Suppressor macrophage (primary cell): ENCODE data around the gene PELI3.

Experiments used
- DNase-seq, 4 experiments: peaks; one replicate each; pipeline ENCODE4 v3.0.0-alpha.2; 2020 to 2022

Gene PELI3

DNA sequence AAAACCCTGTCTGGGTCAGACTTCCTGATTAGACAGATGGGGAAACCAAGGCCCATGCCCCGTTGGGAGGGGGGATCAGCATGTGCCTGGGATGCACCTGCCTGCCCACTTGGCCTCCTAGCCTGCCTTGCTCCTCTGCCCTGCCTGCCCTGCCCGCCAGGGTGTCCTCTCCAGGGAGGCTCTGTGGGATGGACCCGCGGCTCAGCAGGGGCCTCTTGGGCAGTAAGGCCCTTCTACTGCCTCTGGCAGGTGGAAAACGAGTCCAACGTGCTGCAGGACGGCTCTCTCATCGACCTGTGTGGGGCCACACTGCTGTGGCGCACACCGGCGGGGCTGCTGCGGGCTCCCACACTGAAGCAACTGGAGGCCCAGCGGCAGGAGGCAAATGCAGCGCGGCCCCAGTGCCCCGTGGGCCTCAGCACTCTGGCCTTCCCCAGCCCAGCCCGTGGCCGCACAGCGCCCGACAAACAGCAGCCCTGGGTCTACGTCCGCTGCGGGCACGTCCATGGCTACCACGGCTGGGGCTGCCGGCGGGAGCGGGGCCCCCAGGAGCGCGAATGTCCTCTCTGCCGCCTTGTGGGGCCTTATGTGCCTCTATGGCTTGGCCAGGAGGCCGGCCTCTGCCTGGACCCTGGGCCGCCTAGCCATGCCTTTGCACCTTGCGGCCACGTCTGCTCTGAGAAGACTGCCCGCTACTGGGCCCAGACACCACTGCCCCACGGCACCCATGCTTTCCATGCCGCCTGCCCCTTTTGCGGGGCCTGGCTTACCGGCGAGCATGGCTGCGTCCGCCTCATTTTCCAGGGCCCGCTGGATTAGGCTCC lies 8.9 kb downstream of the PELI3 start:
- DNase-seq: no peak

DNA sequence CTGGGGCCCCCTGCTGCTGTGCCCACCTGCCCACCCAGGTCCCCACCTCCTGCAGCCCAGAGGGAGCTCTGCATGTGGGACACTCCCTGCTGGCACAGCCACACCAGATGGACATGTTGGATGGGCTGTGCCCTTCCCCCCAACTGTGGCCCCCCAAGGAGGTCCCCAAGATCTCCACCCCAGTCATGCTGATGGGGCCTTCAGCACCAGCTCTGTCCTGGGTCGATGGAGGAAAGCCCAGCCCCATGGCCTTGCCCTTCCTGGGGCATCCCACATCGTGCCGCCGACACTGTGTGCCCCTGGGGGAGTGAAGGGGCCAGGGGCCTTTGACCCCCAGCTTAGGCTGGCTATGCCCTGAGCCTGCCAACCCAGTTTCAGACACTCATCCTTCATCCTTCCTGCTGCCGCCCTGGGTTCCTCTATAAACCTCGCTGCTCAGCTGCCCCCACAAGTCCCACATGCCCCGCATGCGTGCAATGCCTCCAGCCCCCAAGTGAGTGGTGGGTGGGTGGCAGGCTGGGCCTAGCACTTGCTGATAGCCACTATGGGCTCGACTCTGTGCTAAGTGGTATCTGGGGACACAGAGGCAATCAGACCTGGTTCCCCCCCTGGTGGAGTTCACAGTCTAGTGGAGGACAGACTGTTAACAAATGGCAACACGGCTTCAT lies 9.6 kb downstream of the PELI3 start:
- DNase-seq: no peak

DNA sequence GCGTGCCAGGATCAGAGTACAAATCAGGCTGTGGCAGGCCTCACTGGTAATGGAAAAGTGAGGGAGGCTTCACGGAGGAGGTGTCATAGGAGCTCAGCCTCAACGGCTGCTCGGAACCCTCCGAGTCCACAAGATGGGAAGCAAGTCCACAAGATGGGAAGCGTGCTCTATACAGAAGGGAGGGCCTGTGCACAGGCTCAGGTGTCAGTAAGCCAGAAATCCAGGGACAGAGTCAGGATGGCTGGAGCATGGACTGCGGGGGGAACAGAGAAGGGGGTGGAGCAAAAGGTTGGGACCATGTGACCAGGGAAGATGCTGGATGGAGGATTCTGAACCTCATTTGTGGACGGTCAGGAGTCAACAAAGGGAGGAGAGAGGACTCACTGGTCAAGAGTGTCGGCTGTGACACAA lies 10.1 kb downstream of the PELI3 start:
- no peak for DNase-seq

DNA sequence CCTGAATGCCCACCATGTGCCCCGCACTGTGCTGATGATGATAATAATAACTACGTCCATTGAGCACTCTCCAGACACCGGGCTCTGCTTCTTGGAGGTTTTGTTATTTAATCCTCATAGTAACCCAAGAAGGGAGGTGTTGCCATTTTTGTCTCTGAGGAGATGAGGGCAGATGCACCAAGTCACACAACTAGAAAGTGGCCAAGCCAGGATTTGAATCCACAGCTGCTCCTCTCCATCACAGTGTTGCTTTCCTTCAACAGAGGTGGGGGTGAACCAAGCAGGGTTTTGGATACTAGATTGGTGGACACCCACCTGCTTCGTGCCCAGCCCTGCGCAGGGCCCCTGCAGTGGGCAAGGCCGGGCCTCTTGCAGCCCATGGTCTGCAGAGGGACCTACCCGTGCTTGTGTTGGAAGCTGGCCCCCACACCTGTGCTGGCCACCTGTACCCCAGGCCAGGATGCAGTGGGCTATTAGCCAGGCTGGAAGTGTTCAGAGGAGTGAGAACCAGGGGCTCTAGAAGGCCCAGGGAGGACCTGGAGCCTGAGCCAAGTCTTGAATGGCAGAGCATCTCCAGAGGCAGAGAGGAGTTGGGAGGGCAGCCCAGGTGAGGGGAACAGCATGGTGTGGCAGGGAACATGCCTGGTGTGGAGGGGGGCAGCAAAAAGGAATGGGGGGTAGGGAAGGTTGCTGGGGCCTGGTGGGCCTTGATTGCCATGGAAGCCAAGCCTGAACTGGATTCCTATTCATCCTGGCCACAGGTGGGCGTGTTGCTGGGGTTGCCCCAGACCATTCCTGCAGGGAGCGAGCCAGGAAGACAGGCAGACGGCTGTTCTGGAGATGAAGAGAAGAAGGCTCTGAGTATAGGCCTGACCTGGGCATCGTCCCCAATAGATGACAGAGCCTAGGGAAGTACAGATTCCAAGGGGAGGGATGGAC lies 10.8 kb downstream of the PELI3 start:
- no peak for DNase-seq

DNA sequence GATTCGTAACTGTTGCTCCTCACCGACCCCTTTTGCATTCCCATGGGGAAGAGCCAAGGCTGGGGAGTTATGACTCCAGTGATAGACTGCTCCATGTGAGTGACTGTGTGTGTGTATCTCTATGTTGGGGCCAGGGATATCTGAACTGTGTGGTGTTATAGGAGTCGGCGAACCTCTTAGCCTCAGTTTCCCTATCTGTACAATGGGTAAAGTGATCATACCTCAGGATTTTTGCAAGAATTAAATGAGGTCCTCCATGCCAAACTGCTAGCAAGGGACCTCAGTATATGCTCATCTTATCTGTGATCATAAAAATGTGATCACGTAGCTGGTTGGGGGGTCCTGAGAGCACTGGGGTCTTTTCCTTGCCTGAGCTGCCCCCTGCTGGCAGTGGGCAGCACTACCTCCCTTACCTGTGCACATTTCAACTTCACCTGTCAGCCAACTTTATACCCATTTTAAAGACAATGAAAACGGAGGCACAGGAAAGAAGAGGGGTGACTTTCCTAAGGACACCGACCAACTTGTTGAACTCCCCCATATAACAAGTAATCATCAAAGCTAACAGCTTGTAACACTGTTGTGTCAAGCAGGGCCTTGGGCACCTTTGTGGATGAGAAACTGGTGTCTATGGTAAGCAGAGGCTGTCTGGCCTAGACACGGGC lies 12.2 kb downstream of the PELI3 start:
- peak in 2 of 4 experiments; percentile 27 to 38 for DNase-seq

DNA sequence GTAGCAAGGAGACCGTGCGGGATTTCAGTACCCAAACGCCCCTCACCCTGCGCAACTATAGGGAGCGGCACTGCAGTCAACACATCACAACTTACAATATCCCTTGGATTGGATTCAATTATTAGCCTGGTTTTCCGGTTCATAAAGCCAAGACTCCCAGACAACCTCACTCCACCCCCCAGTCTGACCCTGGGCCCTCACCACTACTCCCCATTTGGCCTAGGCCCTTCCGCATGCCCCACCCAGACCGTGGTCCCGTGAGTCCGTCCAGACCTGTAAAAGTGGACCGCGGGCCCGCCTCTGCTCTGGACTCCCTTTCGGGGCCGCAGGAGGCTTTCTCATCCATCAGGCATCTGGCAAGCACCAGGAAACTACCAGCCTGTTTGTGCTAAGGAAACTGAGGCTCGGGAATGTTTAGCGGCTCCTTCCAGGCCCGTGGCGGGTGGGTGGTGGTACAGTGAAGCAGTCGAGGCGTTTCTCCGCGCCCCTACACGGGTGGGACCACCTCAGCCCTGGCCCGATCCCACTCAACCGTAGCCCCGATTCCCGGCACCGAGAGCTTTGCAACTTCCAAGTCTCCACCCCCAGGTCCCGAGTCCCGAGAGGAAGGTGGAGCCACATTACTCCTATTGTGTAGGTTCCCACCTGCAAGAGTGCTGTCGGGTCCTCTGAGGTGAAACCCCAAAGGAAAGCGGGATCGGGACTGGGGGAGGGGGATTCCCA lies 12.8 kb downstream of the PELI3 start:
- DNase-seq: peak; percentile 32 to 65 (median 50)

DNA sequence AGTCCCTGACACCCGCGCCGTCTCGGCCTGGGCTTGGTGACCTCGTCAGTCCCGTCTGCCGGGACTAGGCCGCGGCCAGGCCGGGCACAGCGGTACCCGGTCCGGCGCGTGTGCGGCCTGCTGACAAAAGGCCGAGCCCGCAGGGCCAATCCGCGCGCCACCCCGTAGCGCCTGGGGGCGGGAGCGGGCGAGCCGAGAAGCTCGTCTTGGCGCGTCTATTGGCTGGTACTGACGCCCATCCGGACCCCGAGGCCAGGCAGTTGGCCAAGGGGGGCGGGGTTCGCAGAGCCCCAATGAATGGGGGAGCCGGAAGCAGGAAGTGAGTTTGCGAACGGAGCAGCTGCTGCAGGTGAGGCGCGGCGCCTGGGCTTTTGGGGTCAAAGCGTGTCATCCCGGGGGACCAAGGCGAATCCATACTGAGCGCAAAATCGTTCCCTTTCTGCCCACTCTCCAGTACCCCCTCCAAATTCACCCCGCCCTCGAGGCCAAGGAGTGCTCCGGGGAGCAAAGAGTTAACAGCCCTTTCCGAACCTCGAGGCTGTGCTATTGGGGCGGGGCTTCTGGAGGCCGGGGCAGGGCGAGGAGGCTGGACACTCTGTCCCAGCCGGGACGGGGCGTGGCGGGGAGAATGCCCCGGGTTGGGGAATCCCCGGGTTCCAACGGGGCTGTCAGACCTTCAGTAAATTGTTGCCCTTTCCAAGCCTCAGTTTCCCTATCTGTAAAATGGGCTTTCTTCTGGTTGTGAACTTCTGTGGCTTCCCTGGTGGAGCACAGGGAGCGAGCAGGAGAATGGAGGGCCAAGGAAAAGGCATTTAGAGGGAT lies 13.6 kb downstream of the PELI3 start, which contains the start of gene DPP3:
Gene DPP3 (plus strand): TSS at position 318 of the 822 bp plus-strand sequence. CDS start 1,767 bp downstream, outside the sequence.
- DNase-seq: peak; percentile 98 to 100 (median 99)

DNA sequence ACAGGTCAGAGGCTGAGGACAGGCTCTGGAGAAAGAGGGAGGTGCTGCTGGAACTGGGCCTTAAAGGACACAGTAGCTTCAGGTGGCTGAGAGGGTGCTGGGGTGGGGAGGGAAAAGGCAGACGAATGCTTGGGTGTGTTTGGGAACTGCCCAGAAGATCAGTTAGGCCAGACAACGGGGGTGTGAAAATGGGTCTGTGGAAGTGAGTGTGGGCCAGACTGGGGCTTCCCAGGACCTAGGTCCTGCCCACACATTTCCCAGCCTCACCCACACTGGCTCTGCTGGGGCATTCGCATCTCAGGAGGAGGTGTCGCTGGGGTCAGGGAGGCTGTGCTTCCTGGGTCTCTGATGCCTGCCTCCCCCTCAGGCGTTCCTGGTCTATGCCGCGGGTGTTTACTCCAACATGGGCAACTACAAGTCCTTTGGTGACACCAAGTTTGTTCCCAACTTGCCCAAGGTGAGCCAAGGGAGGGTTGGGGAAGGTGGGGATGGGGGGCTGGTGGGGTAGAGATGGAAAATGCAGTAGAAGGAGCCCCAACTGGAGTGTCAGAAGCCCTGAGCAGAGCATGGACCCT lies 18.2 kb downstream of the PELI3 start:
- DNase-seq: peak in 1 of 4 experiments; percentile 11

DNA sequence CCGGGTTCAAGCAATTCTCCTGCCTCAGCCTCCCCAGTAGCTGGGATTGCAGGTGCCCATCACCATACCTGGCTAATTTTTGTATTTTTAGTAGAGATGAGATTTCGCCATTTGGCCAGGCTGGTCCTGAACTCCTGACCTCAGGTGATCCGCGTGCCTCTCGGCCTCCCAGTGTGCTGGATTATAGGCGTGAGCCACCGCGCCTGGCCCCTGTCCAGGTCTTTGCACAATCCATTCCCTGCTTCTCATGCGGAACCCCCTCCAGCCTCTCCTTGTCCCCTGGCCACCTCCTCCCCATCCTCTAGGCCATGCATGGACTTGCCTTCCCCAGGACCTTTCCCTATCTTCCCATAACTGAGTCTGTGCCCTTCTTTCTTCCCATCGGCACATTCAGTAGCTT lies 22.3 kb downstream of the PELI3 start:
- no peak for DNase-seq

DNA sequence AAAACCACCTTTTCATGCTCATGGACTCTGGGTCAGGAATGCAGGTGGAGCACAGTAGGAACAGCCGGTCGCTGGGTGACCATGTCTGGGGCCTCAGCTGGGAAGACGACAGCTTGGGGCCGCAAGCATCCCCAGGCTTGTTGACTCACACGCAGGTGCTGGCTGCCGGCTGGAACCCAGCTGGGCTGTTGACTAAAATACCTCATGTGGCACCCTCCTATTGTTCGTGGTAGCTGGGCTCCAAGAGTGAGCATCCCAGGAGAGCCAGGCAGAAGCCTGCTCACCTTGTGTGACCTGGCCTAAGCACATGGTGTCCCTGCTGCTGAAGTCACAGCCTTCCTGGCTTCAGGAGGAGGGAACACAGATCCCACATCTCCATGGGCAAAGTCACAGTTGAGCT lies 22.9 kb downstream of the PELI3 start:
- DNase-seq: no peak

DNA sequence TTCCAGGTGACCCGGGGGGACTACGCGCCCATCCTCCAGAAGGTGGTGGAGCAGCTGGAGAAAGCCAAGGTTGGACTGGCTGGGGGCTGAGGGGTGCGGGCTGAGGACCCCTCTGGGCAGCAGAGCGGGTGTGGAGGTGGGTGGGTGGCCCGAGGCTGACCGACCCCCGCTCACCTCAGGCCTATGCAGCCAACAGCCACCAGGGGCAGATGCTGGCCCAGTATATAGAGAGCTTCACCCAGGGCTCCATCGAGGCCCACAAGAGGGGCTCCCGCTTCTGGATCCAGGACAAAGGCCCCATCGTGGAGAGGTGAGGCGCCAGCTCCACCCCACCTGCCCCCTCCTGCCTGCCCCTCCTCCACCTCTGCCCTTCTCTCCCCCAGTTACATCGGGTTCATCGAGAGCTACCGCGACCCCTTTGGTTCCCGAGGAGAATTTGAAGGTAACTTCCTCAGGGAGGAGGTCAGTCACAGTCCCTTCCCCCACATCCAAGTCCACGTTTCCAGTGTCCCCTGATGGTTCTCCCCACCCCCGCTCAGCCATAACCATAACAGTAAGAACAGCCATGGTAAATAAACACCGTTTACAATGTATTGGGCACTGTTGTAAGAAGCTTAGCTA lies 24.7 kb downstream of the PELI3 start:
- no peak for DNase-seq

DNA sequence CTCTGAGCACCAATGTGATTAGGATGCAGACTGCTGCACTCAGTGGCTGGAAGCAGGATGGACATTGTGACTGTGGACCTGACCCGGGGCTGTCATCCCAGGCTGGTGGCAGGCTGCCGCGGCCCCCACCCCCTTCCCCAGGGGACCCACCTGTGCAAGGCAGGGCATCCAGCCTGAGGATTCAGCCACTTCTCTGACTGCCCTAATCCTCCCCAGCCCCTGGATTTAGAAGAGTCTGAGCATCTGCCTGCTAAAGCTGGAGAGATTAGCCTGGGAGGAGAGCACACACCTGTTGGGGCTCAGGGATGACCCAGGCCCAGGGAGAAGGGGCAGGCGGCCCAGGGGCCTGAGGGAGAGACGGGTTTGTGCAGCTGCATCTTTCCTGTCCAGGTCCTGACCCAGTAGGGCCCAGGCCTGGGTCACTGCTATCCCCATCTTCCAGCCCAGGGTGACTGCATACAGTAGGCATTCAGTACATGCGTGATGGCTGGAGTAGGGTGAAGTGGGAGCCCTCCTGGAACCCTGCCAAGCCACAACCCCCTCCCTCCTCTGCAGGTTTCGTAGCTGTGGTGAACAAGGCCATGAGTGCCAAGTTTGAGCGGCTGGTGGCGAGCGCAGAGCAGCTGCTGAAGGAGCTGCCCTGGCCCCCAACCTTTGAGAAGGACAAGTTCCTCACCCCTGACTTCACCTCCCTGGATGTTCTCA lies 25.6 kb downstream of the PELI3 start:
- no peak for DNase-seq

DNA sequence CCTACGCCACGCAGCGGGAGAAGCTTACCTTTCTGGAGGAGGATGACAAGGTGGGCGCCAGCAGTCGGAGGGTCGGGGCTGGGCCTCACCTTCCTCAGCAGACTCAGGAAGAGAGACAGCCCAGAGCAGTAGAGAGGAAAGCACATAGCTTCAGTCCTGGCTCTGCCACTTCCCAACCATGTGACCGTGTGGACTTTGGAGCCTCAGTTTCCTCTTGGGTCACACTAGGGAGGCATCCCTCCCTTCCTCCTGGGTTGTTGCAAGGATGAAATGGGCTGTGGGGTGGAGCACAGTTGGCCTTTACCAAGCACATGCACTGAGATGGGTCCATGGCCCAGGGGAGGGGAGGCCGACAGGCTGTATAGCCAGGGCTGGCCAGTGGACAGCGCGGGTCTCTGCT lies 26.4 kb downstream of the PELI3 start:
- no peak for DNase-seq

DNA sequence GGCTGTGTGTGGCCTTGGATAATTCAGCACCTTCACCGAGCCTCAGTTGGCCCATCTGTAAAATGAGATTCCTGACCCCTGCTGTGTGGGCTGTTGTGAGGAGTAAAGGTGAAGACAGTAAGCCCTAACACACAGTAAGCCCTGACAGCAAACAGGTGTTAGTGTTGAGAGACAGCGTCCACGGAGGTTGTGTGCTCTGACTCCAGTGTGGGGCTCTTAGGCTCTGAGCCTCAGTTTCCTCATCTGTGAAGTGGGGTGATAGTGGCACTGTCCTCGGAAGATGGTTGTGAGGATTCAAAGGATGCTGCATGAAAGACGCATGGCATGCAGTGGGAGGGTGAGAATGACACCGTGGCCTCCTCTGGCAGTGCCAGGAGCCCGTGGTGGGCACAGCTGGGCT lies 27.8 kb downstream of the PELI3 start:
- DNase-seq: no peak

DNA sequence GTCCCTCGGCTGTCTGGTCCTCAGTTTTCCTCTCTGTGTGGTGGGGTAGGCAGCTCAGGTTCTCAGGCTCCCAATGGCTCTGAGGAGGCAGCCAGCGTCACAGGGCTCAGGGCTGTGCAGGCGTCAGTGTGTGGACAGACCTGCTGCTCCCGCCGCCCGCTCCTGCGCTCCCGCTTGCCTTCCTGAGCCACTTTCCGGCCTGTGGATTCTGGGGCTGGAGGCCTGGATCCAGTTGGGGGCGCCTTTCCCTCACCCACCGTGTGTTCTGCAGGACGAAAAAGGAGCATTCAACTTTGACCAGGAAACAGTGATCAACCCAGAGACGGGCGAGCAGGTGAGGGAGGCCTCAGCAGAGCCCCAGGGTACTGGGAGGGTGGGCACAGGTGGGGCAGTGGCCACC lies 28.2 kb downstream of the PELI3 start:
- DNase-seq: no peak

DNA sequence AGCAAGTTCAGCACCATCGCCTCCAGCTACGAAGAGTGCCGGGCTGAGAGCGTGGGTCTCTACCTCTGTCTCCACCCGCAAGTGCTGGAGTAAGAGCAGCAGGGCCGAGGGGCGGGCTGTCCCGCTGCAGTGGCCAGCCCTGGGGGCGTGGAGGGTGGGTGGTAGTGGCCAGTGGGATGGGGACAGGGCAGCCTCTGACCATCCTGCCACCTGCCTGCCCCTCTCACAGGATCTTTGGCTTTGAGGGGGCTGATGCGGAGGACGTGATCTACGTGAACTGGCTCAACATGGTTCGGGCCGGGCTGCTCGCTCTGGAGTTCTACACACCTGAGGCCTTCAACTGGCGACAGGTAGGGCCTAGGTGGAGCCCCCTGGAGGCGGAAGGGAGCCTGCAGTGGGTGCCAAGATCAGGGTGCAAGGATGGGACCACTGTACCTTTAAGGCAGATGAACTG lies 28.7 kb downstream of the PELI3 start:
- no peak for DNase-seq

DNA sequence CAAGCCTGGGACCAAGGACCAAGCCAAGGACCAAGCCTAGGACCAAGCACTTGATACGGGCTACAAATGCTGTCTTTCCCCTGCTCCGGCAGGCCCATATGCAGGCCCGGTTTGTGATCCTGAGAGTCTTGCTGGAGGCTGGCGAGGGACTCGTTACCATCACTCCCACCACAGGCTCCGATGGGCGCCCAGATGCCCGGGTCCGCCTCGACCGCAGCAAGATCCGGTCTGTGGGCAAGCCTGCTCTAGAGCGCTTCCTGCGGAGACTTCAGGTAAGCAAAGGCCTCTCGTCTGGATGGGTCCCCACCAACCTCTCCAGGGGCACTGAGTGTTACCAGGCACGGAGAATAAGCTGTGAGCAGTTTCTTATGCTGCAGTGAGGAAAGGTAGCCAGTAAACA lies 30.5 kb downstream of the PELI3 start:
- DNase-seq: no peak

DNA sequence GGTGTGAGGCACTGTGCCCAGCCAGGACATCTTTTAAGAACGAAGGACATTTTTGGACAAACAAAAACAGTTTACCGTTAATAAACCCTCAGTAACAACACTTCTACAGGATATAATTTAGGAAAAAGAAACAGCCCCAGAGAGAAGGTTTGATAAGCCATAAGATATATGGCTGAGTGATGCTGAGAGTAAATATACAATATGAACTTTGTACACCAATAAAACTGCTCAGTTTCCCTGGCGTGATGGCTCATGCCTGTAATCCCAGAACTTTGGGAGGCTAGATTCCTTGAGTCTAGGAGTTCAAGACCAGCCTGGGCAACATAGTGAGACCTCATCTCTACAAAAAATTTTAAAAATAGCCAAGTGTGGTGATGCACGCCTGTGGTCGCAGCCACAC lies 31.8 kb downstream of the PELI3 start:
- no peak for DNase-seq

DNA sequence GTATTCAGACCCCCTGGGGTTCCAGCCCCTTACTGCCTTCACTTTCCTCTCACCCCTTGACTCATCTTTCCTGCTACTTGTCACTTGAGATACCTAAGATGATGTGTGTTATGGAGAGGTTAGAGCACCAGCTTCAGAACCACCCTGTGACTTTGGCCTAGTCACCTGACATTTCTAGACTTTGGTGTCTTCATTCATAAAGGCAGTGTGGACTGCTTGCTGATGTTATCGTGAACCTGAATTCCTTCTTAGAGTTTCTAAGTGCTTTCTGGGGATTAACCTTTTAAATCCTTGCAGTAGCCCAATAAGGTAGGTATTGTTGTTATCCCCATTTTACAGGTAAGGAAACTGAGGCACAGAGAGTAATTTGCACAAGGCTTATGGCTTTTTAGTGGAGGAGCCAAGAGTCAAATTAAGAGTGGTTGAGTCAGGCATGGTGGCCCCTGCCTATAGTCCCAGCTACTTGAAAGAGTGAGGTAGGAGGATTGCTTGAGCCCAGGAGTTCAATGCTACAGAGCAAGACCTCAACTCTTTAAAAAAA lies 38.6 kb downstream of the PELI3 start:
- DNase-seq: no peak
